Ammon's horn (tissue), 1 donor: ENCODE measurements around the gene OGT.

ENCODE experiments used
- DNase-seq: peaks from one replicate; pipeline ENCODE4 v3.0.0-alpha.2; 2016; ENCODE audit warnings: low spot score

The OGT gene

GRCh38 chrX:71622576-71623450, 89.9 kb downstream of the OGT start:
- peak; percentile 77 for DNase-seq

- DNase-seq, result no peak
Observed at GRCh38 chrX:71623714-71624113, 90.8 kb downstream of the OGT start.

GRCh38 chrX:71625471-71625870, 92.6 kb downstream of the OGT start:
- DNase-seq, result no peak
